Fibroblast of skin of left biceps (primary cell): ENCODE data around the gene AKR1C2.
A peak's percentile ranks its signal among the peaks of the same experiment; 100 is the strongest.
"Not testable (repeated sequence)": the region's sequence is repeated elsewhere in the genome, so short reads cannot be mapped to it uniquely, and the experiment has no call there.

ENCODE experiments used
- DNase-seq, 2 experiments: peaks; one replicate each; pipeline ENCODE4 v3.0.0-alpha.2; 2013; ENCODE audit warnings: low read depth in 2 of 2

The AKR1C2 gene

GRCh38 chr10:5003127-5004029, at the start of gene AKR1C2:
TSS of gene AKR1C2 (minus strand) at chr10:5003857. CDS start at chr10:5003835, 22 bp downstream.
- not testable (repeated sequence) for DNase-seq

- DNase-seq = not testable (repeated sequence)
Measured at GRCh38 chr10:5052951-5053500, 49.4 kb upstream of the AKR1C2 start.

GRCh38 chr10:5047912-5048628, 44.4 kb upstream of the AKR1C2 start:
- no peak for DNase-seq

GRCh38 chr10:5047055-5047454, 43.4 kb upstream of the AKR1C2 start:
- DNase-seq = not testable (repeated sequence)

- DNase-seq = no peak
Measured at GRCh38 chr10:5046410-5046809, 42.8 kb upstream of the AKR1C2 start.

- DNase-seq = no peak
Measured at GRCh38 chr10:5045095-5045494, 41.4 kb upstream of the AKR1C2 start.

- DNase-seq = no peak
Measured at GRCh38 chr10:5043716-5044115, 40.1 kb upstream of the AKR1C2 start.

GRCh38 chr10:5042922-5043321, 39.3 kb upstream of the AKR1C2 start:
- no peak for DNase-seq

GRCh38 chr10:5041471-5042023, 37.9 kb upstream of the AKR1C2 start:
- DNase-seq = no peak

- DNase-seq = no peak
Measured at GRCh38 chr10:5040781-5041470, 37.3 kb upstream of the AKR1C2 start.

- DNase-seq = no peak
Measured at GRCh38 chr10:5040010-5040673, 36.5 kb upstream of the AKR1C2 start.

- DNase-seq = peak; percentile 17 to 21
Measured at GRCh38 chr10:5038733-5039132, 35.1 kb upstream of the AKR1C2 start.

- no peak for DNase-seq
Measured at GRCh38 chr10:5038101-5038500, 34.4 kb upstream of the AKR1C2 start.

GRCh38 chr10:5036511-5036910, 32.9 kb upstream of the AKR1C2 start:
- no peak for DNase-seq

- DNase-seq = no peak
Measured at GRCh38 chr10:5035356-5035755, 31.7 kb upstream of the AKR1C2 start.

- DNase-seq = no peak
Measured at GRCh38 chr10:5034588-5034987, 30.9 kb upstream of the AKR1C2 start.

- DNase-seq = peak; percentile 5 to 20
Measured at GRCh38 chr10:5033061-5033778, 29.6 kb upstream of the AKR1C2 start.

GRCh38 chr10:5032444-5032843, 28.8 kb upstream of the AKR1C2 start:
- not testable (repeated sequence) for DNase-seq

- not testable (repeated sequence) for DNase-seq
Measured at GRCh38 chr10:5031588-5031987, 27.9 kb upstream of the AKR1C2 start.

- no peak for DNase-seq
Measured at GRCh38 chr10:5030989-5031388, 27.3 kb upstream of the AKR1C2 start.
